Liver (tissue), 9 donors: ENCODE results near the gene IP6K1. TPM values are rescaled to one million over a fixed set of nuclear protein-coding genes. Genes with fewer than 3 reads are reported as not detected.

Source experiments
- DNase-seq: peaks from one replicate; pipeline ENCODE4 v3.0.0-alpha.2; 2017; ENCODE audit warnings: low spot score
- H3K27ac ChIP-seq, 2 donors: one replicate each; pipeline ENCODE4 v1.7.0; 2013; ENCODE audit warnings: inconsistent platforms in 2 of 2, low read length in 2 of 2, control low read depth in 1 of 2, low read depth in 1 of 2, mild to moderate bottlenecking in 1 of 2
- H3K27me3 ChIP-seq, 4 donors: one replicate each; pipeline versions ENCODE4 v1.6.1 to v1.7.0; 2013; ENCODE audit warnings: low read length in 3 of 4, inconsistent platforms in 1 of 4, mild to moderate bottlenecking in 1 of 4, moderate library complexity in 1 of 4; ENCODE audit not compliant: control insufficient read depth in 4 of 4, insufficient read depth in 4 of 4
- H3K36me3 ChIP-seq, 4 donors: one replicate each; pipeline versions ENCODE4 v1.6.1 to v1.7.0; 2013; ENCODE audit warnings: low read length in 3 of 4, mild to moderate bottlenecking in 3 of 4, low read depth in 1 of 4, moderate library complexity in 1 of 4; ENCODE audit not compliant: control insufficient read depth in 4 of 4, insufficient read depth in 3 of 4
- H3K4me1 ChIP-seq, 4 donors: one replicate each; pipeline versions ENCODE4 v1.6.1 to v1.7.0; 2013; ENCODE audit warnings: low read length in 3 of 4, mild to moderate bottlenecking in 3 of 4, moderate library complexity in 1 of 4; ENCODE audit not compliant: control insufficient read depth in 4 of 4, insufficient read depth in 4 of 4
- H3K4me3 ChIP-seq, 3 donors: one replicate each; pipeline versions ENCODE4 v1.6.1 to v1.7.0; 2013; ENCODE audit warnings: low read length in 3 of 3, control low read depth in 1 of 3, low read depth in 1 of 3, mild to moderate bottlenecking in 1 of 3
- H3K9ac ChIP-seq, 2 donors: one replicate each; pipeline ENCODE4 v1.7.0; 2013; ENCODE audit warnings: low read length in 2 of 2, mild to moderate bottlenecking in 2 of 2, moderate library complexity in 2 of 2, control low read depth in 1 of 2, low read depth in 1 of 2
- H3K9me3 ChIP-seq, 4 donors: one replicate each; pipeline versions ENCODE4 v1.6.1 to v1.7.0; 2013; ENCODE audit warnings: low read length in 3 of 4; ENCODE audit not compliant: control insufficient read depth in 4 of 4
- ATF3 ChIP-seq: IDR thresholded peaks from 2 replicates; pipeline ENCODE4 v1.6.1; 2016; ENCODE audit warnings: antibody characterized with exemption
- EGR1 ChIP-seq, 2 donors: IDR thresholded peaks; 2 replicates each; pipeline ENCODE4 v1.6.1; 2016 to 2018; ENCODE audit warnings: antibody characterized with exemption in 2 of 2, low read depth in 2 of 2
- FOXA1 ChIP-seq: IDR thresholded peaks from 2 replicates; pipeline ENCODE4 v1.6.1; 2016; ENCODE audit warnings: antibody characterized with exemption
- FOXA2 ChIP-seq: IDR thresholded peaks from 2 replicates; pipeline ENCODE4 v1.6.1; 2016; ENCODE audit warnings: antibody characterized with exemption
- GABPA ChIP-seq, 2 donors: IDR thresholded peaks in 1 of 2; conservative IDR thresholded peaks in 1 of 2; 2 replicates each; pipeline ENCODE4 v1.6.1; 2016; ENCODE audit warnings: antibody characterized with exemption in 2 of 2, mild to moderate bottlenecking in 1 of 2, moderate library complexity in 1 of 2
- HNF4G ChIP-seq: IDR thresholded peaks from 2 replicates; pipeline ENCODE4 v1.6.1; 2016; ENCODE audit warnings: antibody characterized with exemption
- JUND ChIP-seq, 2 donors: IDR thresholded peaks; 2 replicates each; pipeline ENCODE4 v1.6.1; 2016; ENCODE audit warnings: antibody characterized with exemption in 2 of 2
- RAD21 ChIP-seq, 2 donors: IDR thresholded peaks; 2 replicates each; pipeline ENCODE4 v1.6.1; 2016; ENCODE audit warnings: antibody characterized with exemption in 2 of 2, mild to moderate bottlenecking in 2 of 2
- RXRA ChIP-seq, 2 donors: IDR thresholded peaks; 2 replicates each; pipeline ENCODE4 v1.6.1; 2017 to 2018; ENCODE audit warnings: antibody characterized with exemption in 2 of 2, mild to moderate bottlenecking in 1 of 2
- TAF1 ChIP-seq: conservative IDR thresholded peaks from 2 replicates; pipeline ENCODE4 v1.6.1; 2016; ENCODE audit warnings: antibody characterized with exemption, mild to moderate bottlenecking
- YY1 ChIP-seq: IDR thresholded peaks from 2 replicates; pipeline ENCODE4 v1.6.1; 2016; ENCODE audit warnings: antibody characterized with exemption, mild to moderate bottlenecking
- WGBS: extraction: QIAGEN DNeasy Blood & Tissue Kit; methylation state at CpG from one replicate; pipeline ENCODE4 v1.1.7; 2013; 5-methylcytosine and 5-hydroxymethylcytosine counted together
- polyA plus RNA-seq, 2 donors: library from polyadenylated mRNA; stranded (reverse) in 1 of 2; unstranded in 1 of 2; fragments of 200-250 nt in 1 of 2; fragments of >200 nt in 1 of 2; fragmentation: Nextera tagmentation in 1 of 2; extraction: Ambion mirVana in 1 of 2; gene quantifications; one replicate each; pipeline versions ENCODE4 v1.2.1 to v1.2.3, GENCODE V29; 2013 to 2015
- total RNA-seq, 2 donors: library from RNA; depleted of rRNA; stranded (reverse); fragments of >200 nt; gene quantifications; one replicate each; pipeline ENCODE4 v1.2.3, GENCODE V29; 2014
- TF ChIP-seq, protein P1 (sequence below): IDR thresholded peaks from 2 replicates; pipeline ENCODE4 v1.6.1; 2016; ENCODE audit warnings: antibody characterized with exemption, mild to moderate bottlenecking
- TF ChIP-seq, protein P2 (sequence below): IDR thresholded peaks from 2 replicates; pipeline ENCODE4 v1.6.1; 2016; ENCODE audit warnings: antibody characterized with exemption
- donor health status: healthy.
- donor health status: healthy.
- donor health status: healthy.
- donor health status: healthy.
- donor health status: healthy.

The IP6K1 gene
- total and polyA plus RNA-seq, 4 donors: 6.6 to 32.3 (median 18.1) TPM

DNA sequence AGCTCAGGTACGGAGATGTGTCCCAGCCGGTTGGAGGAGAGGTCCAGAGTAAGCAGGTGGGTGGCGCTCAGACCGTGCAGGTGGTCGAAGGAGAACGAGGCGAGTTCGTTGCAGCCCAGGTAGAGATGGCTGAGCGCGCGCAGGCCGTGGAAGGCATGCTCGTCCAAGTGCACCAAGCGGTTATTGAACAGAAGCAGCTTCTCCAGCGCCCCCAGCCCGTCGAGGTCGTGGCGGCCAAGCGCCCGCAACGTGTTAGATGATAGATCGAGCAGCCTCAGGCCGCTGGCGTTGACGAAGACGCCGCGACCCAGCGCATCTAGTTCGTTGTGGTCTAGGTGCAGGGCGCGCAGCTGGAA is 67.5 kb downstream of the IP6K1 start:
- no peak for DNase-seq
- WGBS: 35% methylated on average over 33 of the region's 33 CpGs
- Histone ChIP-seq H3K27me3 (no peaks in the 10 kb centered on the region), H3K4me1 (peaks cover 4 to 29% (median 18%) of the 10 kb centered on the region in 4 donors), H3K4me3 (peak overlapping the region in 1 of 3 donors; percentile 6), H3K36me3 (peaks cover 6 to 54% (median 19%) of the 10 kb centered on the region in 4 donors), H3K9me3 (no peaks in the 10 kb centered on the region), H3K27ac (no peak overlapping the region), H3K9ac (no peak overlapping the region)
- TF ChIP-seq EGR1 (IDR thresholded peaks at IDR 0.05; ENCODE audit: low read depth in 2 of 2) (no peak), FOXA1 (peak; percentile 9)

GRCh38 chr3:49717959-49718857 is 68.1 kb downstream of the IP6K1 start:
- Histone ChIP-seq H3K9ac (no peak overlapping the region), H3K9me3 (no peaks in the 10 kb centered on the region), H3K27ac (no peak overlapping the region), H3K27me3 (no peaks in the 10 kb centered on the region), H3K4me1 (peaks cover 4 to 27% (median 16%) of the 10 kb centered on the region in 4 donors), H3K36me3 (peaks cover 6 to 60% (median 21%) of the 10 kb centered on the region in 4 donors), H3K4me3 (no peak overlapping the region)
- WGBS: 82% methylated on average over 75 of the region's 75 CpGs
- TF ChIP-seq YY1: no peak
- no peak for TF ChIP-seq TAF1
- no peak for TF ChIP-seq GABPA (IDR thresholded peaks at IDR 0.05 in 1 of 2, conservative IDR thresholded peaks at IDR 0.05 in 1 of 2)
- TF ChIP-seq, protein P1, sequence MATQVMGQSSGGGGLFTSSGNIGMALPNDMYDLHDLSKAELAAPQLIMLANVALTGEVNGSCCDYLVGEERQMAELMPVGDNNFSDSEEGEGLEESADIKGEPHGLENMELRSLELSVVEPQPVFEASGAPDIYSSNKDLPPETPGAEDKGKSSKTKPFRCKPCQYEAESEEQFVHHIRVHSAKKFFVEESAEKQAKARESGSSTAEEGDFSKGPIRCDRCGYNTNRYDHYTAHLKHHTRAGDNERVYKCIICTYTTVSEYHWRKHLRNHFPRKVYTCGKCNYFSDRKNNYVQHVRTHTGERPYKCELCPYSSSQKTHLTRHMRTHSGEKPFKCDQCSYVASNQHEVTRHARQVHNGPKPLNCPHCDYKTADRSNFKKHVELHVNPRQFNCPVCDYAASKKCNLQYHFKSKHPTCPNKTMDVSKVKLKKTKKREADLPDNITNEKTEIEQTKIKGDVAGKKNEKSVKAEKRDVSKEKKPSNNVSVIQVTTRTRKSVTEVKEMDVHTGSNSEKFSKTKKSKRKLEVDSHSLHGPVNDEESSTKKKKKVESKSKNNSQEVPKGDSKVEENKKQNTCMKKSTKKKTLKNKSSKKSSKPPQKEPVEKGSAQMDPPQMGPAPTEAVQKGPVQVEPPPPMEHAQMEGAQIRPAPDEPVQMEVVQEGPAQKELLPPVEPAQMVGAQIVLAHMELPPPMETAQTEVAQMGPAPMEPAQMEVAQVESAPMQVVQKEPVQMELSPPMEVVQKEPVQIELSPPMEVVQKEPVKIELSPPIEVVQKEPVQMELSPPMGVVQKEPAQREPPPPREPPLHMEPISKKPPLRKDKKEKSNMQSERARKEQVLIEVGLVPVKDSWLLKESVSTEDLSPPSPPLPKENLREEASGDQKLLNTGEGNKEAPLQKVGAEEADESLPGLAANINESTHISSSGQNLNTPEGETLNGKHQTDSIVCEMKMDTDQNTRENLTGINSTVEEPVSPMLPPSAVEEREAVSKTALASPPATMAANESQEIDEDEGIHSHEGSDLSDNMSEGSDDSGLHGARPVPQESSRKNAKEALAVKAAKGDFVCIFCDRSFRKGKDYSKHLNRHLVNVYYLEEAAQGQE: no peak
- TF ChIP-seq EGR1 (IDR thresholded peaks at IDR 0.05; ENCODE audit: low read depth in 2 of 2): no peak
- TF ChIP-seq ATF3: no peak
- no peak for TF ChIP-seq JUND (IDR thresholded peaks at IDR 0.05)
- TF ChIP-seq HNF4G: no peak
- TF ChIP-seq RXRA (IDR thresholded peaks at IDR 0.05): no peak
- TF ChIP-seq RAD21 (IDR thresholded peaks at IDR 0.05): no peak
- TF ChIP-seq, protein P2, sequence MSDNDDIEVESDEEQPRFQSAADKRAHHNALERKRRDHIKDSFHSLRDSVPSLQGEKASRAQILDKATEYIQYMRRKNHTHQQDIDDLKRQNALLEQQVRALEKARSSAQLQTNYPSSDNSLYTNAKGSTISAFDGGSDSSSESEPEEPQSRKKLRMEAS: no peak
- TF ChIP-seq FOXA2: no peak
- DNase-seq: no peak
